ENCODE results near the gene PFDN1.

Gene PFDN1

DNA sequence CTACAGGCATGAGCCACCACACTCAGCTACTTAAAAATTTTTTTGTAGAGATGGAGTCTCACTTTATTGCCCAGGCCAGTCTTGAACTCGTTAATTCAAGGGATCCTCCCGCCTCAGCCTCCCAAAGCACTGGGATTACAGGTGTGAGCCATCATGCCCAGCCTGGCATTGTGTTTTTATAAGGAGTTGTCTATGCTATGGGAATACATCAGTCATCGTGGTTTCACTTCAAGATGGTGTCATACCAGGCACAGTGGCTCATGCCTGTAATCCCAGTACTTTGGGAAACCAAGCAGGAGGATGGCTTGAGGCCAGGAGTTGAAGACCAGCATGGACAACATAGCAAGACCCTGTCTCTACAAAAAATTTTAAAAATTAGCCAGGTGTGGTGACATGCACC lies 78.2 kb downstream of the PFDN1 start:
- no peak overlapping the region for H3K4me3 ChIP-seq (ENCODE audit: low read depth, low read length)
- no peak for DNase-seq (ENCODE audit: low read depth, low spot score)
- in situ Hi-C loops (cut with HindIII; ENCODE audit: low sequenced_read_pairs): no loop called here
- TF ChIP-seq, protein P1, sequence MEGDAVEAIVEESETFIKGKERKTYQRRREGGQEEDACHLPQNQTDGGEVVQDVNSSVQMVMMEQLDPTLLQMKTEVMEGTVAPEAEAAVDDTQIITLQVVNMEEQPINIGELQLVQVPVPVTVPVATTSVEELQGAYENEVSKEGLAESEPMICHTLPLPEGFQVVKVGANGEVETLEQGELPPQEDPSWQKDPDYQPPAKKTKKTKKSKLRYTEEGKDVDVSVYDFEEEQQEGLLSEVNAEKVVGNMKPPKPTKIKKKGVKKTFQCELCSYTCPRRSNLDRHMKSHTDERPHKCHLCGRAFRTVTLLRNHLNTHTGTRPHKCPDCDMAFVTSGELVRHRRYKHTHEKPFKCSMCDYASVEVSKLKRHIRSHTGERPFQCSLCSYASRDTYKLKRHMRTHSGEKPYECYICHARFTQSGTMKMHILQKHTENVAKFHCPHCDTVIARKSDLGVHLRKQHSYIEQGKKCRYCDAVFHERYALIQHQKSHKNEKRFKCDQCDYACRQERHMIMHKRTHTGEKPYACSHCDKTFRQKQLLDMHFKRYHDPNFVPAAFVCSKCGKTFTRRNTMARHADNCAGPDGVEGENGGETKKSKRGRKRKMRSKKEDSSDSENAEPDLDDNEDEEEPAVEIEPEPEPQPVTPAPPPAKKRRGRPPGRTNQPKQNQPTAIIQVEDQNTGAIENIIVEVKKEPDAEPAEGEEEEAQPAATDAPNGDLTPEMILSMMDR (IDR thresholded peaks at IDR 0.05; ENCODE audit: low read depth, low read length): no peak

DNA sequence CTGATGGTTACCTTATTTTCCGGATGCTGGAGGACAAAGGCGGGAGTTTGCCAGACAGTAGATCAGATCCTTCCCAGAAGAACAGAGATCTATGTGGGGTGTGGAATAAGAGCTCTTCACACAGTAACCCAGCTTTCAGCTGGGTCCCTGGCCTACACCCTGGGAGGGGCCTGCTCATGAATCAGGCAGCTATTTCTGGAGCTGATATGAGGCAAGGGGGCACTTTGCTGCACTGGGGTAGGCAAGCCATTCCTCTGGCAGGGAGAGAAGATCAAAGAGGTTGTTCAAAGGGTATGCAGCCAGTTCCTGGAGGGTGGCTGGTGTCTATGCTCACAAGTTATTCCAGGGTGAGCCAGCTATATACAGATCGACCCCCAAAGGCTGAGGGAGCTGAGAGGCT lies 79.3 kb downstream of the PFDN1 start:
- in situ Hi-C loops (cut with HindIII; ENCODE audit: low sequenced_read_pairs): no loop called here
- TF ChIP-seq, protein P1 (IDR thresholded peaks at IDR 0.05; ENCODE audit: low read depth, low read length): no peak
- H3K4me3 ChIP-seq (ENCODE audit: low read depth, low read length): no peak overlapping the region
- DNase-seq (ENCODE audit: low read depth, low spot score): no peak

DNA sequence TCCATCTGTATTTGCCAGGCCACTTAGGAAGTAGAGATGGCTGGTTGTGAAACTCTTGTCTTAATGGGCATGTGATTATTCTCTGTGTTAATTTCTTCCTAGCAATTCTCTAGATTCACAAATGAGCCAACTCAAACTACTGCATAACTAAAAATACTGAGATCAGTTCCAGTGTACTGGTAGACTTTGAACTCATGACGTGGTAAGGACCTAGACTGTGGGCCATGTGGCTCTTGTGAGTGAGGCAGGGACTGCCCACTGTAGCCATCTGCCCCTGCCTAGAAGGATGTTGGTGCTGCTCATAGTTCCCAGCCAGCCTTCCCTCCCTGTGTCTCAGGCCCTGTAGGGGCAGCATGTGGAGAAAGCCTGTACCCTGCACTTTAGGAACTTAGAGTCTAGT lies 80.5 kb downstream of the PFDN1 start:
- no peak overlapping the region for H3K4me3 ChIP-seq (ENCODE audit: low read depth, low read length)
- DNase-seq (ENCODE audit: low read depth, low spot score): no peak
- TF ChIP-seq, protein P1 (IDR thresholded peaks at IDR 0.05; ENCODE audit: low read depth, low read length): no peak
- in situ Hi-C loops (cut with HindIII; ENCODE audit: low sequenced_read_pairs): no loop called here

DNA sequence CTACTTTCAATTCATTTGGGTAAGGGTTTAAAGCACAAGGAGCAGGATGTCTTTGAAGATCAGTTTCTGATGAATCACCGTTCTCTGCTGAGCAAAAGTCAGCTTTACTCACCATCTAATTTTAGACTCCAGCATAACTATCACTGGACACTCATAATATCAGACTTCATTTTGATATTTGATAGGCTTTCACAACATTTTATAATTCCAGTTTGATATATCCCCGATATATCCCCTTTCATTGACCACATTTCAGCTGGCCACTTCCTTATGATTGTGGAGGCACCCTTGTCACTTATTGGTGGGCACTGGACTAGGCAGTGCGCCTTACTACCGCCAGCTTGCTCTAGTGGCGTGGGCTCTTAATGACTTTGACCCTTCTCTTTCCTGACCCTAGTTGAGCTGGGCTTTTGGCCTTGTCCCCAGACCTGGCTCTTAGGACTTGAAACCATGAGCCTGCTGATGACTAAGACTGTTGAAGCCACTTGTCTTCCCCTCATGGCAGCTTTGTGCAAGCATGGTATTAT lies 81.1 kb downstream of the PFDN1 start:
- no peak overlapping the region for H3K4me3 ChIP-seq (ENCODE audit: low read depth, low read length)
- in situ Hi-C loops (cut with HindIII; ENCODE audit: low sequenced_read_pairs): no loop called here
- peak; percentile 81 for DNase-seq (ENCODE audit: low read depth, low spot score)
- TF ChIP-seq, protein P1 (IDR thresholded peaks at IDR 0.05; ENCODE audit: low read depth, low read length): no peak

DNA sequence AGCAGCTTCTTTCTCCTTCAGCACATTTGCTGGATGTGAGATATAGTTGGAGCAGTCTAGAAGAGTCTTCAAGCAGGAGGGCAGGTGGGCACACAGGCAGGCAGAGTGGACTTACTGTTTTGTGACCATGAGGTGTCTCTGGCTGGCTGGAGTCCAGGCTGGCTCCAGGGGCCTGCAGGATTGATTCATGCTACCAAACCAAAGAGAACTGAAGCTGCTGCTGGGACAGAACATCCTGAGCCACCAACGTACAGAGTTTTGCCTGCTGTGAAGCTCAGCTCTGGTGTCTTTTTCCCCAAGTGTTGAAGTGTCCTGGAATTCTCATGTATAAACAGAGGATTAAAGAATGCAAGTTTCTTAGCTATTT lies 82.2 kb downstream of the PFDN1 start:
- in situ Hi-C loops (cut with HindIII; ENCODE audit: low sequenced_read_pairs): no loop called here
- TF ChIP-seq, protein P1 (IDR thresholded peaks at IDR 0.05; ENCODE audit: low read depth, low read length): no peak
- no peak overlapping the region for H3K4me3 ChIP-seq (ENCODE audit: low read depth, low read length)
- DNase-seq (ENCODE audit: low read depth, low spot score): no peak

DNA sequence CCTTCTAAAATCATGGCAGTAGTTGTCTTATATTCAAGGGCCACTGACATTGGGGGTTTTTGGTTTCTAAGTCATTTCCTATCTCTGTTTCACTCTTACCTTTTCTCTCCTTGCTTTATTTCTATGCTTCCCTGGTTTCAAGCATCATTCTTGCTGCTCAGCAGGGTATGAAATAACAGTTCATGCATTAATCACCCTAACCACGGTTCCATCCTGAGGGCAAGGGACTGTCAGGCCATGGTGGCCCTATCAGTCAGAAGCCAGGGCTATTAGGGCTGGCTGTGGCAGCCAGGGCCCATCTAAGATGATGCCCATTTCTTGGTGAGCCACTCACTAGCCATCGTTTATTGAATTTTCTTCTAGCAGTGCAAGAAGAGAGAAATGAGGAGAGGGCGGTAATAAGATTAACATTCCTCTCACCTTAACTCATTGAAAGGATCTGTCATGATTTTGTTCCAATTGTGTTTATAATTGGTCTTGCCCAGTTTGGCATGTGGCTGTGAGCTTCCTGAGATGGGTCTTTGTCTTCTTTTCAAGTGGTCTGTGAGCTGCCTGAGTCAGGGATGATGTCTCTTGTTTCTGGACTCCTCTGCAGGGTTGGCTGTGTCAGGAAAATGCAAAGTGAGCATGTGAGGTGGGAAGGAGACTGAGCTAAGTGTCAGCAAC lies 82.7 kb downstream of the PFDN1 start:
- peak; percentile 54 for DNase-seq (ENCODE audit: low read depth, low spot score)
- H3K4me3 ChIP-seq (ENCODE audit: low read depth, low read length): no peak overlapping the region
- in situ Hi-C loops (cut with HindIII; ENCODE audit: low sequenced_read_pairs): no loop called here
- TF ChIP-seq, protein P1 (IDR thresholded peaks at IDR 0.05; ENCODE audit: low read depth, low read length): no peak
